Kidney epithelial cell (primary cell): ENCODE results near the gene MKLN1. TPM values are rescaled to one million over a fixed set of nuclear protein-coding genes. Genes with fewer than 3 reads are reported as not detected.

ENCODE experiments used
- DNase-seq: peaks from one replicate; pipeline ENCODE4 v3.0.0-alpha.2; 2010; ENCODE audit warnings: low read depth
- H3K27me3 ChIP-seq: 2 replicates; pipeline ENCODE4 v1.6.0; 2011; ENCODE audit warnings: low read length; ENCODE audit not compliant: control insufficient read depth, insufficient read depth
- H3K36me3 ChIP-seq: 2 replicates; pipeline ENCODE4 v1.5.1; 2011; ENCODE audit warnings: low read length; ENCODE audit not compliant: control insufficient read depth, insufficient read depth
- H3K4me3 ChIP-seq: 2 replicates; pipeline ENCODE4 v1.5.1; 2011; ENCODE audit warnings: low read depth, mild to moderate bottlenecking, control low read depth, low read length
- total RNA-seq: library from RNA; depleted of rRNA; stranded (reverse); fragments of >200 nt; gene quantifications from 2 replicates; pipeline ENCODE4 v1.2.3, GENCODE V29; 2015
- TF ChIP-seq, protein P1 (sequence below): IDR thresholded peaks from 2 replicates; pipeline ENCODE4 v1.5.1; 2011; ENCODE audit warnings: mild to moderate bottlenecking, moderate library complexity, low read length, control low read depth, inconsistent platforms; ENCODE audit not compliant: insufficient read depth, poor library complexity, severe bottlenecking

The MKLN1 gene
- total RNA-seq, 1 donor from 2014 or later: 18.8 TPM

DNA sequence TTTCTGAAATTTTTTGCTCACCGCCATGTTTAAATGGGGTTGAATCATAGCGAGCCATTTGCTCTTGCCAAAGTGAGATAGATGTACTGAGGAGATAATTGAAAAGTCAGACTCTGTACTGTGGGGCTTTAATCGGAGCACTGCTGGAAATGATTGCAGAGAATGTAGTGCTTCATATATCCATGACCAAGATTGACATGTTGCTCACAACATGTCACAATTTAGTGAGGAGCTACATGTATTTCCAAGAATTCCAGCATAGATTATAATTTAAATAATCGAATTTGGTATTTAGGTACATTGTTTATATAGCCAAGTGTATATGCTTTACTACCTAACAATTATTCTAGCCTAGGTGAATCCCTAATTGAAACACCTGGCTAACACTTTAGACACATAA is 162.2 kb downstream of the MKLN1 start:
- TF ChIP-seq, protein P1, sequence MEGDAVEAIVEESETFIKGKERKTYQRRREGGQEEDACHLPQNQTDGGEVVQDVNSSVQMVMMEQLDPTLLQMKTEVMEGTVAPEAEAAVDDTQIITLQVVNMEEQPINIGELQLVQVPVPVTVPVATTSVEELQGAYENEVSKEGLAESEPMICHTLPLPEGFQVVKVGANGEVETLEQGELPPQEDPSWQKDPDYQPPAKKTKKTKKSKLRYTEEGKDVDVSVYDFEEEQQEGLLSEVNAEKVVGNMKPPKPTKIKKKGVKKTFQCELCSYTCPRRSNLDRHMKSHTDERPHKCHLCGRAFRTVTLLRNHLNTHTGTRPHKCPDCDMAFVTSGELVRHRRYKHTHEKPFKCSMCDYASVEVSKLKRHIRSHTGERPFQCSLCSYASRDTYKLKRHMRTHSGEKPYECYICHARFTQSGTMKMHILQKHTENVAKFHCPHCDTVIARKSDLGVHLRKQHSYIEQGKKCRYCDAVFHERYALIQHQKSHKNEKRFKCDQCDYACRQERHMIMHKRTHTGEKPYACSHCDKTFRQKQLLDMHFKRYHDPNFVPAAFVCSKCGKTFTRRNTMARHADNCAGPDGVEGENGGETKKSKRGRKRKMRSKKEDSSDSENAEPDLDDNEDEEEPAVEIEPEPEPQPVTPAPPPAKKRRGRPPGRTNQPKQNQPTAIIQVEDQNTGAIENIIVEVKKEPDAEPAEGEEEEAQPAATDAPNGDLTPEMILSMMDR: no peak
- Histone ChIP-seq H3K4me3 (no peak overlapping the region), H3K27me3 (no peaks in the 10 kb centered on the region), H3K36me3 (no peaks in the 10 kb centered on the region)
- DNase-seq: no peak

DNA sequence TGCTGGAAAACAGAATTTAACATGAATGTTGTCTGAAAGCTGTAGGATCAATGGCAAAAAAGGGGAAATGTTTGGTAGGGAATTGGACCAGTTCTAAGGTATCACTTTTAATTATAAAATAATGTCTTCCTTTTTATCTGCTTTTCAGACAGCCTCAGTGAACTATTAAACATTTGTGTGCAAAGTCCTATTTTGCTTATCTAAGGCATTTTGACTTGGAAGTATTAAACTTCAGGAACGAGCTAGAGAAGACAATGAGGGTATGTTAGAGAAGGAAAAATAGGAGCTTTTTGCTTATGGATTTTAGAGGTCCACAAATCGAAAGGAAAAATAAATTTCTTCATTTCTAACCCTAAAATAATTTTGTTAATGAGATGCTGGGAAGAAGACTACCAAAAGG is 165.4 kb downstream of the MKLN1 start:
- Histone ChIP-seq H3K27me3 (no peaks in the 10 kb centered on the region), H3K4me3 (no peak overlapping the region), H3K36me3 (no peaks in the 10 kb centered on the region)
- DNase-seq: no peak
- TF ChIP-seq, protein P1: no peak

DNA sequence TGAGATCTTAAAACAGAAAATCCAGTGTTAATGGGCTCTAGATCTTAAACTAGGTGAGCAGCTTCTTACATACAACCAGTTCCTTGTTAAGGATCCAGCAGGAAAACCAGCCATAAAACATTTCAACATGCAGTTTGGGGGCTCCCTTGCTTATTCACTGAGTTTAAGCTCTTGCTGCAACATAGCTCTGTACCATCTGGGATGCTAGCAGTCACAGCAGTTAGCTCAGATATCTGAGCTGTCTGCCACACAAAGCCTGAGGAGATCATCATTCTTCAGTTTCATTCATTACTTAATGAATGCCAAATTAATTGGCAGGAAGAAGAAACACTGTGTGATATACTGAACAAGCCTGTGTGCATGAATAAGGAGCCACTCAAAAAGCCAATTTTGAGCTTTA is 165.9 kb downstream of the MKLN1 start:
- H3K27me3 ChIP-seq: no peaks in the 10 kb centered on the region
- no peak for DNase-seq
- H3K36me3 ChIP-seq: no peaks in the 10 kb centered on the region
- TF ChIP-seq, protein P1: no peak
- H3K4me3 ChIP-seq: no peak overlapping the region

DNA sequence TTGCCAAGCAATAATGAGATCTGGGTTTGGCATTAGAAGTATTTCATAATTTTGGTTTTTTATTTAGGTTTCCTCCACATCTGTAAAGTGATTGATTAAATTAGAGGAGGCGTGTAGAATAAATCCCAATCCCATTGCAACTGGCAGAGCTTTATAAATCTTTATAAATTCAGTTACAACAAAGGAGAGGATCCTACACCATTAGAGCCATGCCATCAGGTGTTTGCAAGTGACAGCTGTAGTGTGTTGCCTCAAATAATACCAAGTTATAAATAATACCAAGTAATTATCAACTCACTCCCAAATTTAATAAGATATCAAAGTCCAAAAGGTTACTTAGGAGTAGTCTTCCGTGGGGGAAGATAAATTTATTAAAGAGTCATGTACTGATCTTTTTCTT is 166.5 kb downstream of the MKLN1 start:
- TF ChIP-seq, protein P1: no peak

DNA sequence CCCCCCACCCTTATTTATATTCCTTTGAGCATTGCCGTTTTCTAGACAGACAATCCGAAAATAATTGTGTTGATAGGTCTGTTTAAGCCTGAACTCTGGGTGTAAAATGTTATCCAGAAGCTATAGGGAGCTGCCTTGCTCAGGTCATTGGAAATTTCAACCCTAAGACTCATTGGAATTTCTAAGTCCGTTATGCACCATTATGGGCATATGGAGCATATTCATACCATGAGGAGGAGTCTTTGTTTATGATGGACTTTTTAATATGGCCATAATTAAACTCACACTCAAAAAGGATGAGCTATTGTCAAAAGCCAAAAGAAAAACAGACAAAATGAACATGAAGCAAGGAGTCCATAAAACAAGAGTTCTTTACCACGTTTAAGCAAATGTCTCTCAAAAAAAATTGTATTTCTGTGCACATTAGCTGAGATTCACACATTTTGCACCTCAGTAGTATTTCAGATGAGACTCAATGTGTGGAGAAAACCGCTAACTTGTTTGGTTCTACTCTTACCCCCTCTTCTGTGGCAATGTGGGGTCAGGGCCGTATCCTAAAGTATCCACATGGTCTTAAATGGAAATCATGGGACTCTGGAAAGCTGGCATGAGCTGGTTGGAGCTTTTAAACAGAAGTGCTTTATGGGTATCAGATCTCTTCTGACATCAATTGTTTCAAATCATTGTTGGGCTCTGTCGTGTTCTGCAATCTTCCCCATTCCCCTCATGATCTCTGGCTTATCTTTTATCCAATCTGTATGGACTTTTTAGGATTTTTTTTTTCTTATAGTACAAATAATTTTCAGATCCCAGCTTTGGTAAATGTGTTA is 168.2 kb downstream of the MKLN1 start:
- H3K4me3 ChIP-seq: no peak overlapping the region
- TF ChIP-seq, protein P1: no peak
- no peak for DNase-seq
- no peaks in the 10 kb centered on the region for H3K27me3 ChIP-seq
- H3K36me3 ChIP-seq: no peaks in the 10 kb centered on the region

More for the DNA sequence above, 166.5 kb downstream of the MKLN1 start:
- H3K27me3 ChIP-seq: no peaks in the 10 kb centered on the region
- no peaks in the 10 kb centered on the region for H3K36me3 ChIP-seq
- no peak overlapping the region for H3K4me3 ChIP-seq
- DNase-seq: no peak

DNA sequence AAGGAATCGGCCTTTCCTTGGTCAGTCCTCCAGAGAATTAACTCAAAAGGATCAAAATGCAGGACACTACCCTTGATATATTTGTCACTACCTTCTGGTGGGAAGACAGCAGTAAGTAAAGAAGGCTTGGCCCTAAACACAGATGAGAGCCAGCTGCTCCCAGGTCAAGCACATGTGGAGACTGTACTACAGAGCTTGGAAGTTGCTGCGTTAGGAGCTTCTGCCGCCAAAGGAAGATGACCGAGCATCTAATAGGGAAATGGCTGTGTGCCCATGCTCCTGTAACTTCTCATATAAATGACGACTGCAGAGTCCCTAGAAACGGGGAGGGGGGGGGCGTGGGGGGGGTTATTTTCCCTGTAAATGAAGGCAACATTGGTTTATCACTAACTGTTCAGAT is 169.8 kb downstream of the MKLN1 start:
- Histone ChIP-seq H3K27me3 (no peaks in the 10 kb centered on the region), H3K4me3 (no peak overlapping the region), H3K36me3 (no peaks in the 10 kb centered on the region)
- DNase-seq: no peak
- TF ChIP-seq, protein P1: no peak
